ENCODE results near the gene MICAL3.

MICAL3 gene

DNA sequence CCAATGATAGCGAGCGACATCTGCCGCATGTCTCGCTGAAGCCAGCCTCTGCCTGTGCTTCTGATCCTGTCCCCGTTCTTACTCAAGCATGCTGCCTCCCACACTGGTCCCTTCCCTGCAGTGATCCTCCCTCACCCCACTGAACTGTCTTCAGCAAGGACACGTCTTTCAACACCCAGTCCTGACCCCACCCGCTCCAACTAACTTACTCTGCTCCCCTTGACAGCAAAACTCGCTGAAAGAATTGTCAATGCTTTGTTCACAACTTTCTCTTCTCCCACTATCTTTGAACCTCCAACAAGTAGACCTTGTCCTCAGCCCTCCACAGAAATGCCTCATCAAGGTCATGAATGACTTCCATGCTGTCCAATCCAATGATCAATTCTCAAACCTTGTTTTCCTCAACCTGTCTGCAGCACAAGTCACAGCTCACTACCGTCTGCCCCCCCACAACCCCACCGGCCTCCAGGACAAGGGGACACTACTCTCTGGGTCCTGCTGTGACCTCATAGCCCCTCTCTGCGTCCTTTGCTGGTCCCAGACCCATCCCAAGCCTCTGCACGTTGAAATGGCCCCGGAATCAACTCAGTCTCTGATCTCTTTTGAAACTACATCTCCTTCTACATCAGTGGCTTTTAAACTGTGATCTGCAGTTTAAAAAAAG lies 108.0 kb downstream of the MICAL3 start:
- no peak overlapping the region for H3K4ac ChIP-seq (ENCODE audit: low read depth, low read length)
- H2AK5ac ChIP-seq (ENCODE audit: low read length) = no peak overlapping the region
- H4K8ac ChIP-seq (ENCODE audit: low read depth, low read length) = no peak overlapping the region
- no peak overlapping the region for H3K56ac ChIP-seq (ENCODE audit: low read length)
- H3K4me1 ChIP-seq (ENCODE audit: control insufficient read depth, low read depth, low read length) = peaks cover 15% of the 10 kb centered on the region
- H3K4me2 ChIP-seq (ENCODE audit: low read length) = no peak overlapping the region
- DNase-seq = no peak
- H3K79me1 ChIP-seq (ENCODE audit: low read length) = peaks cover 19% of the 10 kb centered on the region
- H3K79me2 ChIP-seq (ENCODE audit: control insufficient read depth, insufficient read depth, low read length) = peaks cover 9% of the 10 kb centered on the region
- no peak overlapping the region for H2BK120ac ChIP-seq (ENCODE audit: low read depth, low read length)
- no peak overlapping the region for H3K4me3 ChIP-seq (ENCODE audit: low read length)
- H3K27me3 ChIP-seq (ENCODE audit: insufficient read depth, low read length, poor library complexity) = no peaks in the 10 kb centered on the region
- H3K9ac ChIP-seq (ENCODE audit: low read length) = no peak overlapping the region
- no peaks in the 10 kb centered on the region for H3K36me3 ChIP-seq (ENCODE audit: control insufficient read depth, insufficient read depth, low read length)
- H3K18ac ChIP-seq (ENCODE audit: low read length) = no peak overlapping the region
- no CpG with 5 or more reads among the region's 13 CpGs for WGBS (ENCODE audit: extremely low coverage, insufficient coverage, low lambda C conversion rate)
- H2BK15ac ChIP-seq (replicated peaks; ENCODE audit: low read depth) = no peak overlapping the region
- H4K5ac ChIP-seq (ENCODE audit: low read length) = no peak overlapping the region
- no peak overlapping the region for H2BK5ac ChIP-seq (ENCODE audit: low read length)
- no peak overlapping the region for H3K23ac ChIP-seq (ENCODE audit: low read length)
- H3K27ac ChIP-seq (ENCODE audit: low read depth, low read length) = no peak overlapping the region

DNA sequence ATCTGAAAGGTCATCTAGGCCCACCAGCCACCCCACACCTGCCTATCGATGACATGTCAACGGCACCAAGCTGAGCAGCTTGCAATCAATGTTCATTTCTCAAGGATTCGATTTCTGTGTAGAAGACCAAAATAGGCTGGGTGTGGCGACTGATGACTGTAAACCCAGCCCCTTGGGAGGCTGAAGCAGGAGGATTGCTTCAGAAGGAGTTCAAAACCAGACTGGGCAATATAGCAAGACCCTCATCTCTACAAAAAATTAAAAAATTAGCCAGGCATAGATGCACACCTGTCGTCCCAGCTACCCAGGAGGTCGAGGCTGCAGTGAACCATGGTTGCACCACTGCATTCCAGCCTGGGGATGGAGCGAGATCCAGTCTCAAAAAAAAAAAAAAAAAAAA lies 108.7 kb downstream of the MICAL3 start:
- peaks cover 9% of the 10 kb centered on the region for H3K79me2 ChIP-seq (ENCODE audit: control insufficient read depth, insufficient read depth, low read length)
- no peak overlapping the region for H4K5ac ChIP-seq (ENCODE audit: low read length)
- H3K4me1 ChIP-seq (ENCODE audit: control insufficient read depth, low read depth, low read length) = peaks cover 14% of the 10 kb centered on the region
- DNase-seq = no peak
- H4K8ac ChIP-seq (ENCODE audit: low read depth, low read length) = no peak overlapping the region
- H3K79me1 ChIP-seq (ENCODE audit: low read length) = peaks cover 19% of the 10 kb centered on the region
- H2AK5ac ChIP-seq (ENCODE audit: low read length) = no peak overlapping the region
- H2BK5ac ChIP-seq (ENCODE audit: low read length) = no peak overlapping the region
- H2BK120ac ChIP-seq (ENCODE audit: low read depth, low read length) = no peak overlapping the region
- H3K4me2 ChIP-seq (ENCODE audit: low read length) = no peak overlapping the region
- H3K36me3 ChIP-seq (ENCODE audit: control insufficient read depth, insufficient read depth, low read length) = no peaks in the 10 kb centered on the region
- H3K4ac ChIP-seq (ENCODE audit: low read depth, low read length) = no peak overlapping the region
- no peaks in the 10 kb centered on the region for H3K27me3 ChIP-seq (ENCODE audit: insufficient read depth, low read length, poor library complexity)
- H3K27ac ChIP-seq (ENCODE audit: low read depth, low read length) = no peak overlapping the region
- H3K4me3 ChIP-seq (ENCODE audit: low read length) = no peak overlapping the region
- no peak overlapping the region for H3K23ac ChIP-seq (ENCODE audit: low read length)
- no CpG with 5 or more reads among the region's 7 CpGs for WGBS (ENCODE audit: extremely low coverage, insufficient coverage, low lambda C conversion rate)
- H3K9ac ChIP-seq (ENCODE audit: low read length) = no peak overlapping the region
- no peak overlapping the region for H2BK15ac ChIP-seq (replicated peaks; ENCODE audit: low read depth)
- no peak overlapping the region for H3K18ac ChIP-seq (ENCODE audit: low read length)
- no peak overlapping the region for H3K56ac ChIP-seq (ENCODE audit: low read length)

- Histone ChIP-seq H4K5ac (ENCODE audit: low read length) (no peak overlapping the region), H3K4me3 (ENCODE audit: low read length) (no peak overlapping the region), H3K9ac (ENCODE audit: low read length) (no peak overlapping the region), H3K79me1 (ENCODE audit: low read length) (peaks cover 19% of the 10 kb centered on the region), H3K79me2 (ENCODE audit: control insufficient read depth, insufficient read depth, low read length) (peaks cover 9% of the 10 kb centered on the region), H3K27ac (ENCODE audit: low read depth, low read length) (no peak overlapping the region), H3K36me3 (ENCODE audit: control insufficient read depth, insufficient read depth, low read length) (no peaks in the 10 kb centered on the region), H2BK5ac (ENCODE audit: low read length) (no peak overlapping the region), H3K56ac (ENCODE audit: low read length) (no peak overlapping the region), H2AK5ac (ENCODE audit: low read length) (no peak overlapping the region), H2BK15ac (replicated peaks; ENCODE audit: low read depth) (no peak overlapping the region), H2BK120ac (ENCODE audit: low read depth, low read length) (no peak overlapping the region), H3K23ac (ENCODE audit: low read length) (no peak overlapping the region), H4K8ac (ENCODE audit: low read depth, low read length) (no peak overlapping the region), H3K18ac (ENCODE audit: low read length) (no peak overlapping the region), H3K4ac (ENCODE audit: low read depth, low read length) (no peak overlapping the region), H3K27me3 (ENCODE audit: insufficient read depth, low read length, poor library complexity) (no peaks in the 10 kb centered on the region), H3K4me1 (ENCODE audit: control insufficient read depth, low read depth, low read length) (peaks cover 12% of the 10 kb centered on the region), H3K4me2 (ENCODE audit: low read length) (no peak overlapping the region)
- DNase-seq = no peak
- WGBS (ENCODE audit: extremely low coverage, insufficient coverage, low lambda C conversion rate) = no CpG with 5 or more reads among the region's 10 CpGs
These were observed 109.2 kb downstream of the MICAL3 start for GRCh38 chr22:17915188-17915587.

DNA sequence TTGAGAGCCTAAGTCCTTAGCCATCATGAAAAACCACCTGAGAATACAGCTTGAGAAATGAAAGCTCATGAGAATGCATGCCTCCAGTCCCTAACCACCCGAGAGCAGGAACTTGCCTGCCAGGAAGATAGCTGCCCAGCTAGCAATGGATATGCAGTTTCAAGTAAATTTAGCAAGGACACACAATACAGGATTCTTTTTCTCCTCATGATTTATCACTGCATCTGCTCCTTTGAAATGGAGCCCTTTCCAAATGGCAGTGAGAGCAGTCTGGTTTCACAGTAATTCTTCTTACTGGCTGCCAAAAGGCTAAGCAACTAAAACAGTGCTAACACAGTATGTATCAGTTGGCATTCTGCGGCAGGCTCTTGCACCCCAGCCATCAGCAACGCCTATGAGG lies 109.9 kb downstream of the MICAL3 start:
- no peak overlapping the region for H3K4ac ChIP-seq (ENCODE audit: low read depth, low read length)
- H3K36me3 ChIP-seq (ENCODE audit: control insufficient read depth, insufficient read depth, low read length) = no peaks in the 10 kb centered on the region
- no peaks in the 10 kb centered on the region for H3K27me3 ChIP-seq (ENCODE audit: insufficient read depth, low read length, poor library complexity)
- H3K56ac ChIP-seq (ENCODE audit: low read length) = no peak overlapping the region
- no peak overlapping the region for H4K5ac ChIP-seq (ENCODE audit: low read length)
- H3K4me1 ChIP-seq (ENCODE audit: control insufficient read depth, low read depth, low read length) = peaks cover 6% of the 10 kb centered on the region
- peaks cover 23% of the 10 kb centered on the region for H3K79me1 ChIP-seq (ENCODE audit: low read length)
- H3K27ac ChIP-seq (ENCODE audit: low read depth, low read length) = no peak overlapping the region
- no peak overlapping the region for H4K8ac ChIP-seq (ENCODE audit: low read depth, low read length)
- no peak overlapping the region for H3K18ac ChIP-seq (ENCODE audit: low read length)
- no peak overlapping the region for H2BK5ac ChIP-seq (ENCODE audit: low read length)
- no peak for DNase-seq
- H2AK5ac ChIP-seq (ENCODE audit: low read length) = no peak overlapping the region
- no peak overlapping the region for H3K4me3 ChIP-seq (ENCODE audit: low read length)
- no peak overlapping the region for H2BK120ac ChIP-seq (ENCODE audit: low read depth, low read length)
- WGBS (ENCODE audit: extremely low coverage, insufficient coverage, low lambda C conversion rate) = no CpG with 5 or more reads among the region's 3 CpGs
- H2BK15ac ChIP-seq (replicated peaks; ENCODE audit: low read depth) = no peak overlapping the region
- H3K79me2 ChIP-seq (ENCODE audit: control insufficient read depth, insufficient read depth, low read length) = peaks cover 9% of the 10 kb centered on the region
- H3K4me2 ChIP-seq (ENCODE audit: low read length) = no peak overlapping the region
- H3K23ac ChIP-seq (ENCODE audit: low read length) = no peak overlapping the region
- no peak overlapping the region for H3K9ac ChIP-seq (ENCODE audit: low read length)

DNA sequence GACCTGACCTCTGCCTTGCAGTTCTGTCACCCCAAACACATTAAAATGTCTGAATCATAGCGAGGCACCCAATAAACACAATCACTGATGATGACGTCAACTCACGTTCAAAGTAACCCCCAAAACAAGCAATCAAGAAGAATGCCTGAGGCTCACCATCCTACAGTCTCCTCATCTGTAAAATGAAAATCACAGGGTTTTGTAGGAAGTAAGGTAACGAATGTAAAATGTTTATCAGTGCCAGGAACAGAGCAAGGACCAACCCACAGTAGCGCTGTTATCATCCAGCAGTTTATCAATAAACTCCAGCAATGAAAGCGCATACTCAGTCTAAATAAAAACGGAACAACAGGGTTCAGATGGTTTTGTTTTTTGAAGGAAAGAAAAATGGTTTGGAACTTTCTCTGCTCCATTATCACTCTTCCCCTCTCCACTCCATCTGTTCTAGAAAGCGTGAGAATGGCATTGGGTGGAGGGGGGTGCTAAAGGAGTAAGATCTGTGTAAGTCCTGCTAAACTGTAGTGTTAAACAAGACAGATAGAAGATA lies 110.5 kb downstream of the MICAL3 start:
- Histone ChIP-seq H3K9ac (ENCODE audit: low read length) (no peak overlapping the region), H3K56ac (ENCODE audit: low read length) (no peak overlapping the region), H2BK120ac (ENCODE audit: low read depth, low read length) (no peak overlapping the region), H3K36me3 (ENCODE audit: control insufficient read depth, insufficient read depth, low read length) (no peaks in the 10 kb centered on the region), H3K4me2 (ENCODE audit: low read length) (no peak overlapping the region), H3K79me1 (ENCODE audit: low read length) (peaks cover 20% of the 10 kb centered on the region), H3K79me2 (ENCODE audit: control insufficient read depth, insufficient read depth, low read length) (peaks cover 11% of the 10 kb centered on the region), H3K4me3 (ENCODE audit: low read length) (no peak overlapping the region), H4K8ac (ENCODE audit: low read depth, low read length) (no peak overlapping the region), H3K4me1 (ENCODE audit: control insufficient read depth, low read depth, low read length) (peaks cover 5% of the 10 kb centered on the region), H3K23ac (ENCODE audit: low read length) (no peak overlapping the region), H3K27ac (ENCODE audit: low read depth, low read length) (no peak overlapping the region), H2BK5ac (ENCODE audit: low read length) (no peak overlapping the region), H4K5ac (ENCODE audit: low read length) (no peak overlapping the region), H3K27me3 (ENCODE audit: insufficient read depth, low read length, poor library complexity) (no peaks in the 10 kb centered on the region), H2AK5ac (ENCODE audit: low read length) (no peak overlapping the region), H2BK15ac (replicated peaks; ENCODE audit: low read depth) (no peak overlapping the region), H3K18ac (ENCODE audit: low read length) (no peak overlapping the region), H3K4ac (ENCODE audit: low read depth, low read length) (no peak overlapping the region)
- WGBS (ENCODE audit: extremely low coverage, insufficient coverage, low lambda C conversion rate) = no CpG with 5 or more reads among the region's 8 CpGs
- DNase-seq = no peak

Measured in mesendoderm (in vitro differentiated cells).